Thyroid gland (tissue), 4 donors: ENCODE measurements around the gene TAS1R2.
"Not testable (repeated sequence)": the region's sequence is repeated elsewhere in the genome, so short reads cannot be mapped to it uniquely, and the experiment has no call there.

Experiments used
- POLR2A ChIP-seq, 2 donors: fragments of 450-650 bp; IDR thresholded peaks; one replicate each; pipeline ENCODE4 v1.6.1; 2017; ENCODE audit warnings: antibody characterized with exemption in 2 of 2, mild to moderate bottlenecking in 2 of 2, moderate library complexity in 1 of 2
- TF ChIP-seq, protein P1 (sequence below), 6 experiments: fragments of 200-600 bp in 3 of 6; fragments of 450-650 bp in 3 of 6; sonication (generic) in 3 of 6; IDR thresholded peaks; one replicate each; pipeline ENCODE4 v1.5.1; 2016 to 2019; ENCODE audit warnings: antibody characterized with exemption in 6 of 6, mild to moderate bottlenecking in 2 of 6, inconsistent platforms in 1 of 6, moderate library complexity in 1 of 6

DNA sequence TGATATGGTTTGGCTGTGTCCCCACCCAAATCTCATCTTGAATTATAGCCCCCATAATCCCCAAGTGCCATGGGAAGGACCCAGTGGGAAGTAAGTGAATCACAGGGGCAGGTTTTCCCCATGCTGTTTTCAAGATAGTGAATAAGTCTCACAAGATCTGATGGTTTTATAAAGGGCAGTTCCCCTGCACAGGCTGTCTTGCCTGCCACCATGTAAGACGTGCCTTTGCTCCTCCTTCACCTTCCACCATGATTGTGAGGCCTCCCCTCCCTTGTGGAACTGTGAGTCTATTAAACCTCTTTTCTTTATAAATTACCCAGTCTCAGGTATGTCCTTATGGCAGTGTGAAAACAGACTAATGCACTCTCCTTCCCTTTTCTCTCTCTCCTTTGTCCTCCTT lies 27.1 kb downstream of the TAS1R2 start:
- TF ChIP-seq, protein P1, sequence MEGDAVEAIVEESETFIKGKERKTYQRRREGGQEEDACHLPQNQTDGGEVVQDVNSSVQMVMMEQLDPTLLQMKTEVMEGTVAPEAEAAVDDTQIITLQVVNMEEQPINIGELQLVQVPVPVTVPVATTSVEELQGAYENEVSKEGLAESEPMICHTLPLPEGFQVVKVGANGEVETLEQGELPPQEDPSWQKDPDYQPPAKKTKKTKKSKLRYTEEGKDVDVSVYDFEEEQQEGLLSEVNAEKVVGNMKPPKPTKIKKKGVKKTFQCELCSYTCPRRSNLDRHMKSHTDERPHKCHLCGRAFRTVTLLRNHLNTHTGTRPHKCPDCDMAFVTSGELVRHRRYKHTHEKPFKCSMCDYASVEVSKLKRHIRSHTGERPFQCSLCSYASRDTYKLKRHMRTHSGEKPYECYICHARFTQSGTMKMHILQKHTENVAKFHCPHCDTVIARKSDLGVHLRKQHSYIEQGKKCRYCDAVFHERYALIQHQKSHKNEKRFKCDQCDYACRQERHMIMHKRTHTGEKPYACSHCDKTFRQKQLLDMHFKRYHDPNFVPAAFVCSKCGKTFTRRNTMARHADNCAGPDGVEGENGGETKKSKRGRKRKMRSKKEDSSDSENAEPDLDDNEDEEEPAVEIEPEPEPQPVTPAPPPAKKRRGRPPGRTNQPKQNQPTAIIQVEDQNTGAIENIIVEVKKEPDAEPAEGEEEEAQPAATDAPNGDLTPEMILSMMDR (IDR thresholded peaks at IDR 0.05) = not testable (repeated sequence)
- not testable (repeated sequence) for TF ChIP-seq POLR2A (IDR thresholded peaks at IDR 0.05)
